Adrenal gland (tissue), 5 donors: ENCODE data around the gene GRIK5.

Experiments
- POLR2A ChIP-seq, 2 donors: fragments of 450-650 bp; IDR thresholded peaks; one replicate each; pipeline ENCODE4 v1.6.1; 2017; ENCODE audit warnings: antibody characterized with exemption in 2 of 2, mild to moderate bottlenecking in 2 of 2, moderate library complexity in 1 of 2
- TF ChIP-seq, protein P1 (sequence below), 6 experiments: fragments of 450-650 bp in 4 of 6; fragments of 200-600 bp in 2 of 6; sonication (generic) in 1 of 6; IDR thresholded peaks; 1 replicate in 5 of 6; 2 replicates in 1 of 6; pipeline versions ENCODE4 v1.5.1 to v1.8.0; 2016 to 2021; ENCODE audit warnings: antibody characterized with exemption in 6 of 6, mild to moderate bottlenecking in 2 of 6, moderate library complexity in 1 of 6
- donor health status: DM: no; HTN: no; CAD: no.

DNA sequence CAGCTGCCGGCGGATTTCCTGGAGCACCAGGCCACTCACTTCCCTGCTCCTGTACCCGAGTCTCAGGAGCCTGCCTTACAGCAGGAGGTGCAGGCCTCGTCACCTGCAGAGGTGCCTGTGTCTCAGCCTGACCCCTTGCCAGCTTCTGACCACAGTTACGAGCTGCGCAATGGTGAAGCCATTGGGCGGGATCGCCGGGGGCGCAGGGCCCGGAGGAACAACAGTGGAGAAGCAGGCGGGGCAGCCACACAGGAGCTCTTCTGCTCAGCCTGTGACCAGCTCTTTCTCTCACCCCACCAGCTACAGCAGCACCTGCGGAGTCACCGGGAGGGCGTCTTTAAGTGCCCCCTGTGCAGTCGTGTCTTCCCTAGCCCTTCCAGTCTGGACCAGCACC, 9.3 kb upstream of the GRIK5 start:
- no peak for TF ChIP-seq POLR2A (IDR thresholded peaks at IDR 0.05)
- TF ChIP-seq, protein P1, sequence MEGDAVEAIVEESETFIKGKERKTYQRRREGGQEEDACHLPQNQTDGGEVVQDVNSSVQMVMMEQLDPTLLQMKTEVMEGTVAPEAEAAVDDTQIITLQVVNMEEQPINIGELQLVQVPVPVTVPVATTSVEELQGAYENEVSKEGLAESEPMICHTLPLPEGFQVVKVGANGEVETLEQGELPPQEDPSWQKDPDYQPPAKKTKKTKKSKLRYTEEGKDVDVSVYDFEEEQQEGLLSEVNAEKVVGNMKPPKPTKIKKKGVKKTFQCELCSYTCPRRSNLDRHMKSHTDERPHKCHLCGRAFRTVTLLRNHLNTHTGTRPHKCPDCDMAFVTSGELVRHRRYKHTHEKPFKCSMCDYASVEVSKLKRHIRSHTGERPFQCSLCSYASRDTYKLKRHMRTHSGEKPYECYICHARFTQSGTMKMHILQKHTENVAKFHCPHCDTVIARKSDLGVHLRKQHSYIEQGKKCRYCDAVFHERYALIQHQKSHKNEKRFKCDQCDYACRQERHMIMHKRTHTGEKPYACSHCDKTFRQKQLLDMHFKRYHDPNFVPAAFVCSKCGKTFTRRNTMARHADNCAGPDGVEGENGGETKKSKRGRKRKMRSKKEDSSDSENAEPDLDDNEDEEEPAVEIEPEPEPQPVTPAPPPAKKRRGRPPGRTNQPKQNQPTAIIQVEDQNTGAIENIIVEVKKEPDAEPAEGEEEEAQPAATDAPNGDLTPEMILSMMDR (IDR thresholded peaks at IDR 0.05) = no peak
